K562 (cell line): Measurements from ENCODE around the gene MINDY3. TPM values are rescaled to one million over a fixed set of nuclear protein-coding genes. Genes with fewer than 3 reads are reported as not detected.

Experiments used
- ATAC-seq: fragments of 200-7000 bp; cut with Tn5 transposase; 3 replicates; pipeline ENCODE4 v1.9.1; 2020; ENCODE audit warnings: moderate library complexity
- BruUV-seq: library from RNA; stranded (reverse); fragments of 400-500 nt; replicated peaks from 2 replicates; lab custom pipeline; 2021; lab: Mats Ljungman, UMichigan
- CTCF ChIA-PET: fragments of 300-600 bp; formaldehyde crosslinking; extraction: SDS; loops from one replicate; lab custom pipeline; 2021; ENCODE audit warnings: low intra/inter-chr PET ratio; lab: Yijun Ruan, JAX
- POLR2A ChIA-PET: fragments of 300-600, 350-650 bp; sonication (Branson Sonifier 250); formaldehyde crosslinking; extraction: SDS; loops from one replicate; lab custom pipeline; 2021; ENCODE audit warnings: antibody characterized with exemption, inconsistent platforms; lab: Yijun Ruan, JAX
- DNase-seq, 4 experiments: peaks; one replicate each; pipeline versions ENCODE4 v3.0.0 to v3.0.0-alpha.2; 2011 to 2018; ENCODE audit warnings: low spot score in 3 of 4, mixed read lengths in 3 of 4; ENCODE audit errors: extremely low read depth in 1 of 4
- FAIRE-seq: peaks from 2 replicates; lab custom pipeline; 2011; peaks lifted over from hg19 to GRCh38; lab: Jason Lieb, UNC
- H2AFZ ChIP-seq: 2 replicates; pipeline ENCODE4 v1.6.0; 2011; ENCODE audit warnings: low read depth, low read length, control low read depth, inconsistent platforms
- H3K27ac ChIP-seq: fragments of 200-600 bp; 3 replicates; pipeline ENCODE4 v1.8.0; 2011; ENCODE audit warnings: low read depth, mild to moderate bottlenecking, control low read depth, inconsistent platforms, low read length, moderate library complexity, mixed read lengths; ENCODE audit errors: extremely low read depth
- H3K27me3 ChIP-seq, 2 experiments: fragments of 300-600 bp in 1 of 2; 2 replicates in 1 of 2; 3 replicates in 1 of 2; pipeline versions ENCODE4 v1.6.0 to v1.8.0; 2011; ENCODE audit warnings: inconsistent platforms in 2 of 2, low read length in 2 of 2, mild to moderate bottlenecking in 1 of 2, mixed read lengths in 1 of 2, moderate library complexity in 1 of 2; ENCODE audit not compliant: control insufficient read depth in 2 of 2, insufficient read depth in 2 of 2
- H3K36me3 ChIP-seq: fragments of 300-600 bp; 3 replicates; pipeline ENCODE4 v1.8.0; 2011; ENCODE audit warnings: mild to moderate bottlenecking, low read length, inconsistent platforms; ENCODE audit not compliant: control insufficient read depth, insufficient read depth
- H3K4me1 ChIP-seq, 2 experiments: fragments of 200-600 bp in 1 of 2; replicated peaks in 1 of 2; 2 replicates in 1 of 2; 3 replicates in 1 of 2; pipeline versions ENCODE4 v1.5.1 to v1.8.0; 2011; ENCODE audit warnings: inconsistent platforms in 2 of 2, low read length in 2 of 2, mild to moderate bottlenecking in 1 of 2, mixed read lengths in 1 of 2, moderate library complexity in 1 of 2; ENCODE audit not compliant: control insufficient read depth in 2 of 2, insufficient read depth in 2 of 2
- H3K4me2 ChIP-seq: 2 replicates; pipeline ENCODE4 v1.6.1; 2011; ENCODE audit warnings: low read length, control low read depth, inconsistent platforms, mixed read lengths; ENCODE audit not compliant: insufficient read depth
- H3K4me3 ChIP-seq: fragments of 200-600 bp; sonication (generic), shearing (Covaris generic); 2 replicates; pipeline ENCODE4 v1.5.1; 2016; ENCODE audit warnings: control low read depth, inconsistent platforms
- H3K79me2 ChIP-seq: fragments of 200-600 bp; 3 replicates; pipeline ENCODE4 v1.8.0; 2011; ENCODE audit warnings: low read length, inconsistent platforms; ENCODE audit not compliant: control insufficient read depth, insufficient read depth
- H3K9ac ChIP-seq, 2 experiments: 2 replicates each; pipeline versions ENCODE4 v1.6.0 to v1.6.1; 2011; ENCODE audit warnings: low read depth in 2 of 2, low read length in 2 of 2, control low read depth in 1 of 2, inconsistent platforms in 1 of 2, mild to moderate bottlenecking in 1 of 2, mixed read lengths in 1 of 2; ENCODE audit not compliant: insufficient read depth in 1 of 2
- H3K9me1 ChIP-seq: one replicate; pipeline ENCODE4 v1.6.0; 2011; ENCODE audit warnings: inconsistent platforms, mild to moderate bottlenecking, low read length, moderate library complexity; ENCODE audit not compliant: control insufficient read depth, insufficient read depth
- H3K9me3 ChIP-seq: replicated peaks from 2 replicates; pipeline ENCODE4 v1.5.1; 2011; ENCODE audit warnings: low read depth, low read length, inconsistent platforms; ENCODE audit not compliant: control insufficient read depth, insufficient read depth
- H4K20me1 ChIP-seq: replicated peaks from 2 replicates; pipeline ENCODE4 v1.6.1; 2011; ENCODE audit warnings: low read length, inconsistent platforms, mixed read lengths; ENCODE audit not compliant: control insufficient read depth, insufficient read depth
- BHLHE40 ChIP-seq: IDR thresholded peaks from 2 replicates; pipeline ENCODE4 v1.6.1; 2011; ENCODE audit warnings: low read length, improper control_type of control experiment
- CSDE1 ChIP-seq, 2 experiments: fragments of 450-650 bp; IDR thresholded peaks; 2 replicates each; pipeline ENCODE4 v1.6.1; 2016; ENCODE audit warnings: mild to moderate bottlenecking in 1 of 2
- CTBP1 ChIP-seq: fragments of 450-650 bp; IDR thresholded peaks from 2 replicates; pipeline ENCODE4 v1.6.1; 2016; ENCODE audit warnings: borderline replicate concordance
- HDAC8 ChIP-seq: fragments of 450-650 bp; IDR thresholded peaks from 2 replicates; pipeline ENCODE4 v1.6.1; 2016; ENCODE audit warnings: mild to moderate bottlenecking, missing genetic modification characterization, moderate library complexity, missing compliant biosample characterization
- HMG20A ChIP-seq: fragments of 450-650 bp; formaldehyde crosslinking; conservative IDR thresholded peaks from 2 replicates; pipeline ENCODE4 v1.4.0; 2020; ENCODE audit warnings: mild to moderate bottlenecking, mixed read lengths
- POLR2A ChIP-seq: fragments of 450-650 bp; conservative IDR thresholded peaks from 2 replicates; pipeline ENCODE4 v1.6.1; 2016
- POLR2B ChIP-seq: fragments of 450-650 bp; IDR thresholded peaks from 2 replicates; pipeline ENCODE4 v1.6.1; 2018; ENCODE audit warnings: low read depth; ENCODE audit not compliant: partially characterized antibody
- POLR2G ChIP-seq: fragments of 200-400 bp; formaldehyde crosslinking; IDR thresholded peaks from 2 replicates; pipeline ENCODE4 v1.6.1; 2017; ENCODE audit warnings: low read depth, mild to moderate bottlenecking, antibody characterized with exemption, low read length, moderate library complexity
- RBFOX2 ChIP-seq: fragments of 200-400 bp; formaldehyde crosslinking; IDR thresholded peaks from 2 replicates; pipeline ENCODE4 v1.6.1; 2017; ENCODE audit warnings: low read depth, mild to moderate bottlenecking, low read length, moderate library complexity
- SAFB ChIP-seq: fragments of 200-400 bp; formaldehyde crosslinking; IDR thresholded peaks from 2 replicates; pipeline ENCODE4 v1.6.1; 2017; ENCODE audit warnings: low read depth, low read length, borderline replicate concordance
- TAF15 ChIP-seq: fragments of 200-400 bp; formaldehyde crosslinking; IDR thresholded peaks from 2 replicates; pipeline ENCODE4 v1.6.1; 2017; ENCODE audit warnings: mild to moderate bottlenecking, low read depth, low read length, moderate library complexity
- TEAD2 ChIP-seq: fragments of 450-650 bp; IDR thresholded peaks from 2 replicates; pipeline ENCODE4 v1.6.1; 2016; ENCODE audit warnings: missing genetic modification characterization, control low read depth, missing compliant biosample characterization
- ZBTB7A ChIP-seq: IDR thresholded peaks from 2 replicates; pipeline ENCODE4 v1.6.1; 2011; ENCODE audit warnings: low read depth, mild to moderate bottlenecking, low read length, moderate library complexity, borderline replicate concordance; ENCODE audit not compliant: control insufficient read depth
- WGBS: fragments of 100-300 bp; shearing (Covaris generic); methylation state at CpG from one replicate; pipeline ENCODE4 v1.1.6; 2016; ENCODE audit warnings: low coverage, mixed read lengths; ENCODE audit not compliant: insufficient coverage; ENCODE audit errors: missing lambda C conversion rate; 5-methylcytosine and 5-hydroxymethylcytosine counted together
- in situ Hi-C: fragments of 300-500 bp; cut with MboI; formaldehyde crosslinking; loops from 4 replicates; pipeline ENCODE4 v1.15.0; 2018; ENCODE audit warnings: inconsistent platforms, mixed read lengths
- intact Hi-C: fragments of 100-400 bp; cut with micrococcal nuclease; formaldehyde crosslinking; loops from 2 replicates; pipeline ENCODE4 v1.14.2; 2022
- polyA plus RNA-seq, 8 experiments: library from polyadenylated mRNA; depleted of rRNA in 4 of 8; stranded (reverse) in 5 of 8; unstranded in 3 of 8; fragments of >200 nt; fragmentation: Nextera tagmentation in 2 of 8; fragmentation: Illumina TruSeq in 1 of 8; extraction: Ambion mirVana in 2 of 8; extraction: Trizol in 1 of 8; gene quantifications; 2 replicates each; pipeline versions ENCODE4 v1.2.1 to v1.2.3, GENCODE V29; 2011 to 2014; ENCODE audit warnings: inconsistent platforms in 1 of 8, missing spikeins in 1 of 8
- total RNA-seq, 7 experiments: library from RNA; depleted of rRNA in 6 of 7; stranded (reverse); fragments of >200 nt in 6 of 7; fragmentation: Illumina TruSeq in 2 of 7; extraction: Trizol in 2 of 7; gene quantifications; 2 replicates each; pipeline versions ENCODE4 v1.2.1 to v1.2.3, GENCODE V29; 2011 to 2021; ENCODE audit warnings: low replicate concordance in 1 of 7
- TF ChIP-seq, protein P1 (sequence below): fragments of 450-650 bp; formaldehyde crosslinking; IDR thresholded peaks from 2 replicates; pipeline ENCODE4 v1.4.0; 2020; ENCODE audit warnings: mild to moderate bottlenecking, moderate library complexity
- TF ChIP-seq, protein P2 (sequence below): fragments of 250-450 bp; sonication (Bioruptor Pico); IDR thresholded peaks from 2 replicates; pipeline ENCODE4 v1.5.0; 2022; ENCODE audit warnings: mild to moderate bottlenecking

MINDY3 gene
- total and polyA plus RNA-seq, 9 of the 15 experiments (the other 6 are each of a cell fraction or from before 2014, with no cell fraction given), result 14.0 to 35.9 (median 23.6) TPM

DNA sequence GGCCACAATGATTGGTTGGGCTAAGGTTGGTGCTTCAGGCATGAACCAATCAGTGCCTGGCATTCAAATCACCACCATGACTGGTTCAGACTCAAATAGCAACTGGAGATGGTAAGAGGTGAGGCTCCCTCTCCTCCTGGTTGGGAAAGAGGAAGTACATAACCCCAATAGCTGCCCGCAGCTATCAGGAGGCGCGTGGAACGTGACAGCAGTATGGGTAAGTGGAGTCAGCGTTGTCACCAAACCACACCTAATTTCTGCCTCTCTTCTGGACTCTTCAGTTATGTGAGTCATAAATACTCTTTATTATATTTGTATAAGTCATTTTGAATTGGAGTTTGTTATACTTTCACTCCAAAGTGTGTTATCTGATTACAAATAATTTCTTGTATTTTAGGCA is 122.7 kb downstream of the MINDY3 start:
- Histone ChIP-seq H3K27ac (no peak overlapping the region), H3K9me1 (no peaks in the 10 kb centered on the region), H3K27me3 (peaks cover 2 to 10% of the 10 kb centered on the region in 2 experiments; a peak in 3 of 5 replicates), H3K79me2 (no peaks in the 10 kb centered on the region), H3K4me1 (no peaks in the 10 kb centered on the region), H3K4me2 (no peak overlapping the region), H2AFZ (no peak overlapping the region), H4K20me1 (no peaks in the 10 kb centered on the region), H3K9ac (no peak overlapping the region), H3K9me3 (no peaks in the 10 kb centered on the region), H3K4me3 (no peak overlapping the region), H3K36me3 (no peaks in the 10 kb centered on the region)
- ATAC-seq, result no peak
- BruUV-seq, result no TSS peak
- DNase-seq, result peak in 2 of 4 experiments; percentile 7 to 23
- ChIA-PET POLR2A (no interaction called here), CTCF (no interaction called here)
- in situ Hi-C loops (no loop called here), intact Hi-C loops (no loop called here)
- peak; percentile 66 for TF ChIP-seq BHLHE40
- TF ChIP-seq HMG20A, result no peak
- TF ChIP-seq CSDE1 (IDR thresholded peaks at IDR 0.05), result no peak
- TF ChIP-seq HDAC8 (tag), result no peak
- no peak for TF ChIP-seq TAF15
- WGBS, result 23% methylated on average over 5 of the region's 5 CpGs
- FAIRE-seq, result no peak

DNA sequence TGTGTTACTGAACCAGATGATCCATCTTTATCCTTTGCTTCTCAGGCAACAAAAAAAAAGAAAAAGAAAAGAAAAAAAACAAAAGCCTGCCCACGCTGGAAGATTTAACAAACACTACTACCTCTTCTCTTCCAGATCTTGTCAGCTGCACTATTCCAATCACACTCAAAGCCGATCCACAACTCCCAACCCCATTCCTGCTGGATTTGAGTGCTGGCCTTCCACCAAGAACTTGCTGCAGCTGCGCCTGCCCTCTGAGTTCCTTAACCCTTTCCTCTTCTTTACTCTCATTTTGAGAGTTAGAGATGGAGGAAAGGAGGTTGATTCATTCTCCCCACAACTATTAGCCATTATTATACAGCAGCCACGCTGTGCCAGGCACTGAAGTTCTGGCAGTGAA is 124.5 kb downstream of the MINDY3 start:
- no peak overlapping the region for H3K27ac ChIP-seq
- in situ Hi-C loops (no loop called here), intact Hi-C loops (no loop called here)
- no peak overlapping the region for H2AFZ ChIP-seq
- no peak for DNase-seq
- no peaks in the 10 kb centered on the region for H4K20me1 ChIP-seq
- no peak for FAIRE-seq
- BruUV-seq, result no TSS peak
- ATAC-seq, result no peak
- H3K27me3 ChIP-seq, result peaks cover 2 to 10% of the 10 kb centered on the region in 2 experiments; a peak in 3 of 5 replicates
- POLR2A ChIA-PET, result no interaction called here
- H3K36me3 ChIP-seq, result no peaks in the 10 kb centered on the region
- H3K79me2 ChIP-seq, result no peaks in the 10 kb centered on the region
- H3K4me1 ChIP-seq, result no peaks in the 10 kb centered on the region
- no peak overlapping the region for H3K9ac ChIP-seq
- 18% methylated on average over 4 of the region's 4 CpGs for WGBS
- H3K9me1 ChIP-seq, result no peaks in the 10 kb centered on the region
- no peak overlapping the region for H3K4me2 ChIP-seq
- CTCF ChIA-PET, result no interaction called here
- no peaks in the 10 kb centered on the region for H3K9me3 ChIP-seq
- no peak overlapping the region for H3K4me3 ChIP-seq
- no peak for TF ChIP-seq POLR2A
- TF ChIP-seq RBFOX2, result no peak
- TF ChIP-seq CTBP1, result no peak
- TF ChIP-seq ZBTB7A, result no peak
- no peak for TF ChIP-seq POLR2G
- TF ChIP-seq, protein P1, sequence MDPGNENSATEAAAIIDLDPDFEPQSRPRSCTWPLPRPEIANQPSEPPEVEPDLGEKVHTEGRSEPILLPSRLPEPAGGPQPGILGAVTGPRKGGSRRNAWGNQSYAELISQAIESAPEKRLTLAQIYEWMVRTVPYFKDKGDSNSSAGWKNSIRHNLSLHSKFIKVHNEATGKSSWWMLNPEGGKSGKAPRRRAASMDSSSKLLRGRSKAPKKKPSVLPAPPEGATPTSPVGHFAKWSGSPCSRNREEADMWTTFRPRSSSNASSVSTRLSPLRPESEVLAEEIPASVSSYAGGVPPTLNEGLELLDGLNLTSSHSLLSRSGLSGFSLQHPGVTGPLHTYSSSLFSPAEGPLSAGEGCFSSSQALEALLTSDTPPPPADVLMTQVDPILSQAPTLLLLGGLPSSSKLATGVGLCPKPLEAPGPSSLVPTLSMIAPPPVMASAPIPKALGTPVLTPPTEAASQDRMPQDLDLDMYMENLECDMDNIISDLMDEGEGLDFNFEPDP (CRISPR knock-in tag), result no peak
- no peak for TF ChIP-seq TEAD2
- no peak for TF ChIP-seq SAFB
- no peak for TF ChIP-seq BHLHE40
- TF ChIP-seq POLR2B, result no peak
- TF ChIP-seq, protein P2, sequence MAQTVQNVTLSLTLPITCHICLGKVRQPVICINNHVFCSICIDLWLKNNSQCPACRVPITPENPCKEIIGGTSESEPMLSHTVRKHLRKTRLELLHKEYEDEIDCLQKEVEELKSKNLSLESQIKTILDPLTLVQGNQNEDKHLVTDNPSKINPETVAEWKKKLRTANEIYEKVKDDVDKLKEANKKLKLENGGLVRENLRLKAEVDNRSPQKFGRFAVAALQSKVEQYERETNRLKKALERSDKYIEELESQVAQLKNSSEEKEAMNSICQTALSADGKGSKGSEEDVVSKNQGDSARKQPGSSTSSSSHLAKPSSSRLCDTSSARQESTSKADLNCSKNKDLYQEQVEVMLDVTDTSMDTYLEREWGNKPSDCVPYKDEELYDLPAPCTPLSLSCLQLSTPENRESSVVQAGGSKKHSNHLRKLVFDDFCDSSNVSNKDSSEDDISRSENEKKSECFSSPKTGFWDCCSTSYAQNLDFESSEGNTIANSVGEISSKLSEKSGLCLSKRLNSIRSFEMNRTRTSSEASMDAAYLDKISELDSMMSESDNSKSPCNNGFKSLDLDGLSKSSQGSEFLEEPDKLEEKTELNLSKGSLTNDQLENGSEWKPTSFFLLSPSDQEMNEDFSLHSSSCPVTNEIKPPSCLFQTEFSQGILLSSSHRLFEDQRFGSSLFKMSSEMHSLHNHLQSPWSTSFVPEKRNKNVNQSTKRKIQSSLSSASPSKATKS (CRISPR knock-in tag), result no peak
